ENCODE results near the gene RNF25.

Gene RNF25

DNA sequence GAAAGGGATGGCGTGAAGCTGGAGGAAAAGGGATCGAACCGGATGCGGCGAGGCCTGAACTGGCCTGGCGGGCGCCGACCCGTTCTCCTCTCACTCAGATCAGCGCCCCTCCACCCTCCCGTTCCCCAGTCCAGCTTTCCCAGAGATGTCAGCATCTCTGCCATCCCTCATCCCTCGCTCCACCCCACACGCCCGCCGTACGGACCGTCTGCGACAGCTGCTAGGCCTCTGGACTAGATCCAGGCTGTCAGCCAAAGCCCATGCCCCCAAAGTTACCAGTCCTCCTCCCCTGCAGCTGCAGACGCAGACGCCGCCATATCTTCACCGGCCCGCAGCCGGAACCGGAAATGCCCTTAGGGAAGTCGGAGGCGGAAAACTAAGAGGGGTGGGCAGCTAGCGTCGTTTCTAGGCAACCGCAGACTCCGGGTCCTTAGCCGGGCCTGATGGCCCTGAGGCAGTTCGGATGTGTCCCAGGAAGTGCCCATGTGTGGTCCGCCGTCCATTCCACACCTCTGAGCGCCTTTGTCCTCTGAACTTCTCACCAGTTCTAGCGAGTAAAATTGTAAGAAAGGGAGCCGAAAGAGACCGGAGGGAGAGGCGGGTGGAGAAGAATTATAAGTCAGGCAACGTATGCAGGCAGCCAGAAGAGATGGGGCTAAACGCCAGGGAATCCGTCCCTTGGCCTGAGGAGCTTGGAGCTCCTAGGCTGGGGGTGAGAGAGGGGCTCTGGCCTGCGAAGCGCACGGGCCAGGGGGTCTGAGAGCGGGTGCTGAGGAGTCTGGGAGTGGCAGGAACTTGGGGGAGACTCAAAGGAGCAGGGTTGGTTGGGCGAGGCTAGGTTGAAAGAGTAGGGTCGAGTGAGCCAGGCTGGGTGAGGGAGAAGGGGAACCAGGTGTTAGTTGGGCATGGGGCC is at the start of gene RNF25, which contains the start of gene STK36:
TSS of gene RNF25 (minus strand) at position 349 of the 913 bp plus-strand sequence. CDS start at position 317, 32 bp downstream.
TSS of gene STK36 (plus strand) at position 433 of the 913 bp plus-strand sequence. CDS start 744 bp downstream, outside the sequence.
- Histone ChIP-seq H3K4me3 (ENCODE audit: low read depth, low read length) (peak within 1 kb of the TSS; percentile 86), H3K36me3 (ENCODE audit: control insufficient read depth, insufficient read depth, low read length) (no peaks in the 10 kb centered on the region), H3K4me1 (peaks cover 2% of the 10 kb centered on the region), H3K79me2 (peaks cover 7% of the 10 kb centered on the region), H3K9ac (peak within 1 kb of the TSS; percentile 13), H3K4me2 (ENCODE audit: low read length) (peak within 1 kb of the TSS; percentile 93), H2AFZ (peak within 1 kb of the TSS; percentile 95), H3K27ac (peak within 1 kb of the TSS; percentile 86), H3K9me3 (ENCODE audit: control insufficient read depth, low read length) (no peaks in the 10 kb centered on the region), H3K27me3 (ENCODE audit: control insufficient read depth, insufficient read depth, low read length) (no peaks in the 10 kb centered on the region)
- TF ChIP-seq, protein P1, sequence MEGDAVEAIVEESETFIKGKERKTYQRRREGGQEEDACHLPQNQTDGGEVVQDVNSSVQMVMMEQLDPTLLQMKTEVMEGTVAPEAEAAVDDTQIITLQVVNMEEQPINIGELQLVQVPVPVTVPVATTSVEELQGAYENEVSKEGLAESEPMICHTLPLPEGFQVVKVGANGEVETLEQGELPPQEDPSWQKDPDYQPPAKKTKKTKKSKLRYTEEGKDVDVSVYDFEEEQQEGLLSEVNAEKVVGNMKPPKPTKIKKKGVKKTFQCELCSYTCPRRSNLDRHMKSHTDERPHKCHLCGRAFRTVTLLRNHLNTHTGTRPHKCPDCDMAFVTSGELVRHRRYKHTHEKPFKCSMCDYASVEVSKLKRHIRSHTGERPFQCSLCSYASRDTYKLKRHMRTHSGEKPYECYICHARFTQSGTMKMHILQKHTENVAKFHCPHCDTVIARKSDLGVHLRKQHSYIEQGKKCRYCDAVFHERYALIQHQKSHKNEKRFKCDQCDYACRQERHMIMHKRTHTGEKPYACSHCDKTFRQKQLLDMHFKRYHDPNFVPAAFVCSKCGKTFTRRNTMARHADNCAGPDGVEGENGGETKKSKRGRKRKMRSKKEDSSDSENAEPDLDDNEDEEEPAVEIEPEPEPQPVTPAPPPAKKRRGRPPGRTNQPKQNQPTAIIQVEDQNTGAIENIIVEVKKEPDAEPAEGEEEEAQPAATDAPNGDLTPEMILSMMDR (IDR thresholded peaks at IDR 0.05), result no peak

DNA sequence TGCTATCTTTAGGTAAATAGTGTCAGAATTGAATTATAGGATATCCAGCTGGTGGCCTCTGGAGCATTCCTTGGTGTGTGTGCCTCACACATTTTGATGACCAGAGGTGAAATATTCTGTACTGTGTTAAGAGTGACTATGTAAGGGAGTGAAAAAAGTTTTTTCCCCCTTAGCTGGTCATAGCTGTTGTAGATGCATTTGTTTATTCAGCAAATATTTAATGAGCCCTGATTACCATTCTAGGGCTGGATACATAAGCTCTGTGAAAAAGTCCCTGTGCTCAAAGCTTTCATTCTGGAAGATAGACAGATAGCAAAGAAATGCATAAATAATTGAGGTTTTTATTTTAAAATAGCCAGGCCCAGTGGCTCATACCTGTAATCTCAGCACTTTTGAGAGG is 49.7 kb upstream of the RNF25 start:
- Histone ChIP-seq H3K9me3 (ENCODE audit: control insufficient read depth, low read length) (no peaks in the 10 kb centered on the region), H3K27me3 (ENCODE audit: control insufficient read depth, insufficient read depth, low read length) (no peaks in the 10 kb centered on the region), H3K4me2 (ENCODE audit: low read length) (no peak overlapping the region), H3K79me2 (peaks cover 8% of the 10 kb centered on the region), H3K4me3 (ENCODE audit: low read depth, low read length) (no peak overlapping the region), H3K4me1 (peaks cover 8% of the 10 kb centered on the region), H3K27ac (no peak overlapping the region), H2AFZ (no peak overlapping the region), H3K36me3 (ENCODE audit: control insufficient read depth, insufficient read depth, low read length) (no peaks in the 10 kb centered on the region), H3K9ac (no peak overlapping the region)
- TF ChIP-seq, protein P1 (IDR thresholded peaks at IDR 0.05), result no peak

GRCh38 chr2:218720048-218721041 is 48.5 kb upstream of the RNF25 start:
- H3K36me3 ChIP-seq (ENCODE audit: control insufficient read depth, insufficient read depth, low read length), result no peaks in the 10 kb centered on the region
- TF ChIP-seq, protein P1 (IDR thresholded peaks at IDR 0.05), result no peak
- H3K9me3 ChIP-seq (ENCODE audit: control insufficient read depth, low read length), result no peaks in the 10 kb centered on the region
- peaks cover 8% of the 10 kb centered on the region for H3K4me1 ChIP-seq
- peaks cover 5% of the 10 kb centered on the region for H3K79me2 ChIP-seq
- no peaks in the 10 kb centered on the region for H3K27me3 ChIP-seq (ENCODE audit: control insufficient read depth, insufficient read depth, low read length)
- no peak overlapping the region for H2AFZ ChIP-seq
- H3K4me2 ChIP-seq (ENCODE audit: low read length), result no peak overlapping the region
- no peak overlapping the region for H3K4me3 ChIP-seq (ENCODE audit: low read depth, low read length)
- H3K27ac ChIP-seq, result no peak overlapping the region
- no peak overlapping the region for H3K9ac ChIP-seq

GRCh38 chr2:218719457-218719856 is 47.7 kb upstream of the RNF25 start:
- Histone ChIP-seq H3K9ac (no peak overlapping the region), H3K79me2 (peaks cover 5% of the 10 kb centered on the region), H2AFZ (no peak overlapping the region), H3K27ac (no peak overlapping the region), H3K36me3 (ENCODE audit: control insufficient read depth, insufficient read depth, low read length) (no peaks in the 10 kb centered on the region), H3K27me3 (ENCODE audit: control insufficient read depth, insufficient read depth, low read length) (no peaks in the 10 kb centered on the region), H3K4me1 (peaks cover 8% of the 10 kb centered on the region), H3K9me3 (ENCODE audit: control insufficient read depth, low read length) (no peaks in the 10 kb centered on the region), H3K4me2 (ENCODE audit: low read length) (no peak overlapping the region), H3K4me3 (ENCODE audit: low read depth, low read length) (no peak overlapping the region)
- TF ChIP-seq, protein P1 (IDR thresholded peaks at IDR 0.05), result no peak

Measured in parathyroid adenoma (tissue), 2 donors.